ENCODE measurements around the gene C9orf40.

The C9orf40 gene, protein sequence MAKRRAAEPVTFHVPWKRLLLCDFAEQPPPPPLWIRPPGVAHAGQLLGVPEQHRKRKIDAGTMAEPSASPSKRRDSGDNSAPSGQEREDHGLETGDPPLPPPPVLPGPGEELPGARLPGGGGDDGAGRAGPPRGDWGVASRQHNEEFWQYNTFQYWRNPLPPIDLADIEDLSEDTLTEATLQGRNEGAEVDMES

GRCh38 chr9:74952201-74953151, at the start of gene C9orf40:
Gene C9orf40 (minus strand): TSS chr9:74952912. CDS start chr9:74952611, 301 bp downstream.
- H3K4me3 ChIP-seq (ENCODE audit: low read depth, low read length), result peak within 1 kb of the TSS; percentile 70

DNA sequence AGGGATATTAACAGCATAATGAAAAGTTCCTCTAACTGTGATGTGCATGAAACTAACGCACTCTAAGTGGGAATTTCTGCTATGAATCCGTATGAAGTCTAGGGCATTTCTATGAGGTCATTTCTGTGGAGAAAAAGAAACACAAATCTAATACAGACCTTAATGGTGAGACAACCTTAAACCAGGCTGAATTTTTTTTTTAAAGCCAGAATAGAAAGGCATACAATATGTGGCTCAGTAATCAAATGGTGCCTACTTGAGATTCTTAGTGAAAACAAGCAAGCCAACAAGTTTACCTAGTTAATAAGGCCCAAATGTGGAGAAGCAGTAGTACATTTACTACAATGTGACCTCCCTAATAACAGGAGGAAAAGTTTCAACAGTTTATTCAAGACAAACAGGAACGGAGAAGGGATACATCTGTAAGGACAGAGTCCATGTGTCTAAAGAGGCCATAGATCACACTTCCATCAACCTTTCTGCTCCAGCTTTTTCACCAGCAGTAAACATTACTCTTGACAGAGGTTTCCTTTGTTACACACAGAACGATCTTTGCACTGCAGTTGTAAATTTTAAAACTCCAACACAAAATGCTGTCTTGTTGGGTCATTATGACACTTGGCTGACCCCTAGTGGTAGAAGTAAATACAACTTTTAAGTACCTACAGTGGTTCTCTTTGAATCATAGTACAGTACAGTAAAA, 49.2 kb upstream of the C9orf40 start:
- no peak overlapping the region for H3K4me3 ChIP-seq (ENCODE audit: low read depth, low read length)

DNA sequence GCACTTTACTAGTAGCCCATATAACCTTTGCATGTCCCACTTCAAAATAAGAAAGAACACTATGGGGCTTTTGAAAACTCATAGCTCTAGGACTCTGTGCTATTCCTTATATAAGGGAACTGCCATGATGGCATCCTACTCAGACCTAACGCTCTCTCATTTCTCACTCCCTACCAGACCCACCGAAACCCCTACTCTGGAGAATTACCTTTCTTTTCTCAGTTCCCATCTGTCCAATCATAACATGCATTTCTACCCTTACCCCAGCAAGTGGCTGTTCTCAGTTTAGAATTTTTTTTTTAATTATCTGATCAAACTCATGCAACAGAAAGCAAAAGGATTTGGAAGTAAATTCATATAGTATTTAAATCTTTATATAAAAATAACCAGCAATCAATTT, 48.1 kb upstream of the C9orf40 start:
- no peak overlapping the region for H3K4me3 ChIP-seq (ENCODE audit: low read depth, low read length)

GRCh38 chr9:74985041-74985440, 32.3 kb upstream of the C9orf40 start:
- H3K4me3 ChIP-seq (ENCODE audit: low read depth, low read length), result no peak overlapping the region

- no peak overlapping the region for H3K4me3 ChIP-seq (ENCODE audit: low read depth, low read length)
Observed at GRCh38 chr9:74983709-74984108, 31.0 kb upstream of the C9orf40 start.

GRCh38 chr9:74979844-74980243, 27.1 kb upstream of the C9orf40 start:
- no peak overlapping the region for H3K4me3 ChIP-seq (ENCODE audit: low read depth, low read length)

DNA sequence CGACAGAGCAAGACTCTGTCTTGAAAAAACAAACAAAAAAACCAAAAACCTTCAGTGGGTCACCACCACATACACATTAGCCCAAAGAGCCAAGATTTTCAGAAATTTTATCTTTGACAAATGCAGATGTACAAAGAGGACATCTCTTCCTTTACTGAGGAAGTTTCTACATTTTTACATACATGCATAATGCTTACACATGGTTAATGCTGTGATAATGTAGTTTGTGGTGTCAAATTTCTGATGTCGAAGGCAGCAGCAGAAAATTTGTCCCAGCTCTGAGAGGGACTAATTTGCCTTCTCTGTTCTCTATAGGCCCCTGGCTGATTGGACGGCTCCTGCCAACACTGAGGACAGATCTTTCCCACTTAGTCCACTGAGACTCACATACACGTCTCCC, 24.6 kb upstream of the C9orf40 start:
- no peak overlapping the region for H3K4me3 ChIP-seq (ENCODE audit: low read depth, low read length)

- H3K4me3 ChIP-seq (ENCODE audit: low read depth, low read length), result no peak overlapping the region
Observed at GRCh38 chr9:74975538-74975937, 22.8 kb upstream of the C9orf40 start.

DNA sequence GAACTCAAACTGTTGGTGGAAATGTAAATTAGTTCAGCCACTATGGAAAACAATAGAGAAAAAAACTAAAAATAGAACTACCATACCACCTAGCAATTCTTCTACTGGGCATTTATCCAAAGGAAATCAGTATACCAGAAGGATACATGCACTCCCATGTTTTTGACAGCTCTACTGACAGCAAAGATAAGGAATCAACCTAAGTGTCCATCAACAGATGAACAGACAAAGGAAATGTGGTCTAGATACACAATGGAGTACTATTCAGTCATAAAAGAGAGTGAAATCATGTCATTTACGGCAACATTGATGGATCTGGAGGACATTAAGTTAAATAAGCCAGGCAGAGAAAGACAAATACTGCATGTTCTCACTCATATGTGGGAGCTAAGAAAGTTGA, 21.8 kb upstream of the C9orf40 start:
- H3K4me3 ChIP-seq (ENCODE audit: low read depth, low read length), result no peak overlapping the region

GRCh38 chr9:74973714-74974113, 21.0 kb upstream of the C9orf40 start:
- H3K4me3 ChIP-seq (ENCODE audit: low read depth, low read length), result no peak overlapping the region

- no peak overlapping the region for H3K4me3 ChIP-seq (ENCODE audit: low read depth, low read length)
Observed at GRCh38 chr9:74963056-74963455, 10.3 kb upstream of the C9orf40 start.

DNA sequence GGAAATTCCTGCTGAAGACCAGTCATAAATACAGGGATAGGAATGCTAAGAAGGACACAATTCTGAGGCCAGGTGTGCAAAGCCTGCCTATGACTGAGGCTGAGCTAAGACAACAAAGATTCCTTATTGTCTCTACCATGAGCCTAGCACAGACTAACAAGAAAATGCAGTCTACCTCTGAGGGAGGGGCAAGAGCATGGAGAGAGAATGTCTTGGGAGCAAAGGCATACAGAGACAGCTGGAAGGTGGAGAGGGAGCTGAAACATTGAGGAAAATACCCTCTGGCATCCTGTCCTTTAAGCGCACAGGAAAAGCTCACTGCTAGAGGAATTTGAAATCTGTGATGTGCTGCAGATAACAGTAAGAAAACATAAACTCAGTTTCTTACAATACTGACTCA, 8.8 kb upstream of the C9orf40 start:
- no peak overlapping the region for H3K4me3 ChIP-seq (ENCODE audit: low read depth, low read length)

- H3K4me3 ChIP-seq (ENCODE audit: low read depth, low read length), result no peak overlapping the region
Observed at GRCh38 chr9:74960561-74960960, 7.8 kb upstream of the C9orf40 start.

DNA sequence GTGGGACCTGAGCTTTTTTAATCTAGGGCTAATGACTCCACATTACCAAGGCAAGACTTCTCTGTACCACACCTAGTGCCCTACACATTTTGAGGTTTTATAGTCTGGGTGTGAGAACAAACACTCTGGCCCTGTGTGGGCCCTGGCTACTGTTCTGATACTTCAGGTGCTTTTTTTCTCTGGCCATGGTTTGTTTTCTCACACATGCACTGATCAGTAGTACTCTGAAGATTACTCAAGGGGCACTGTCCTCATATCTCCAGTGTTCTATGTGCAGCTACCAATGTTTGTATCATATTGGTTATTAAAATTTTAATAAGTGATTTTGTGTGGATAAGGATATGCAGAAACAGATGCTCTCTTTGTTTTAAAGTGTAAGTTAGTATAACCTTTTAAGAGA, 5.9 kb upstream of the C9orf40 start:
- no peak overlapping the region for H3K4me3 ChIP-seq (ENCODE audit: low read depth, low read length)

GRCh38 chr9:74953235-74953751, 581 bp upstream of the C9orf40 start:
- H3K4me3 ChIP-seq (ENCODE audit: low read depth, low read length), result peak overlapping the region; percentile 70

DNA sequence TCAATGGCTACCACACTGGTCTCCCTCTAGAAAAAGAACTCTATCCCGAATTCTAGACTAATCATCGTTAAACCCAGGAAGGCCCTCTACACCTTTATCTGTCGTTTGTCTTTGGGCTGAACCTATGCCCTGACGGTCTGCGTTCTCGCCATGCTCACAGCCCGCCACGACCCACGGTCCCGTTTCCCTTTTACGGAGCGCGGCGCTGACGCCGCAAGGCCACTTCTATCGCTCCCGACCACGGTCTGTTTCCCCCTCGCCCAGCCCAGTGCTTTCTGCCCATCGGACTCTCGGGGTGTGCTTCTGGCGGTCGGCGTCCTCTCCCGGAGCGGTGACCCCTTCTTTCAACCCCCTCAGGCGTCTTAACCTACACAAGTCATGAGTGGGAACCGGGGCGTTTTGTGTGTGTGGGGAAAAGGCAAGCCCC, 974 bp downstream of the C9orf40 start:
- H3K4me3 ChIP-seq (ENCODE audit: low read depth, low read length), result peak overlapping the region; percentile 69

DNA sequence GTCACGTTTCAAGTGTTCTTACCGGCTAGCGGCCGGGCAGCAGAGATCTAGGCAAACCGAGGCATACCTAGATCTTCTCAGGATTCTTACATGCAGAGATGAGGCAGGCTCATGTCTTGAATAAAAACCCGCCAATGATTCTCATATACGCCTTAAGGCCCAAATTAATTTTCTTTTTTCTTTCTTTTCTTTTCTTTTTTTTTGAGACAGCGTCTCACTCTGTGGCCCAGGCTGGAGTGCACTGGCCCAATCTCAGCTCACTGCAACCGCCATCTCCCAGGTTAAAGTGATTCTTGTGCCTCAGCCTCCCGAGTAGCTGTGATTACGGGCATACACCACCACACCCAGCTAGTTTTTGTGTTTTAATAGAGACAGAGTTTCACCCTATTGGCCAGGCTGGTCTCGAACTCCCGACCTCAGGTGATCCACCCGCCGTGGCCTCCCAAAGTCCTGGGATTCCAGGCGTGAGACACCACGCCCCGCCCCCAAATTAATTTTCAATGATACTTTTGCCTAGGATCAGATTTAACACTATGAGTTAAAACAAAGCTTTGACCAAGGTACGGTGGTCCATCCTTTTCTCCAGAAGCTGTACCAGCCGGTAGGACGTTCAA, 1.5 kb downstream of the C9orf40 start:
- peak overlapping the region; percentile 69 for H3K4me3 ChIP-seq (ENCODE audit: low read depth, low read length)

- no peak overlapping the region for H3K4me3 ChIP-seq (ENCODE audit: low read depth, low read length)
Observed at GRCh38 chr9:74949859-74950855, 2.6 kb downstream of the C9orf40 start.

- no peak overlapping the region for H3K4me3 ChIP-seq (ENCODE audit: low read depth, low read length)
Observed at GRCh38 chr9:74948937-74949336, 3.8 kb downstream of the C9orf40 start.

DNA sequence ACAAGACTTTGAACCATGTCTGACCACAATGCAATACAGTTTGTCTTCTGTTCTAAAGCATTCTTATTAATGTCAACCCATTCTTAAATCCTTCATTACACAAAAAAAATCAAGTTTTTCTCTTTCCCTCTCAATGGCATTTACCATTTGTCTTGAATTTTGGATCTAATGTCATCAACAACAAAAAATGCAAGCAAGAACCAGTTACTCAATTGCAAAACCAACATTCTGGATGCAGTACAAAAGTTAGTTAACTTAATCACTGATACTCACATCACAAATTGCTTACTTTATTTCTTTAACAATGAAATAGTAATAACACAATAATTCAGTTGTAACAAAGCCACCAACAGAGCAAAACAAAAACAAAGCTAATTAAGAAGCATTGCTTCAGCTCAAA, 6.0 kb downstream of the C9orf40 start:
- no peak overlapping the region for H3K4me3 ChIP-seq (ENCODE audit: low read depth, low read length)
